A549 treated with CpdA at 1 μM for 4 hours (cell line): Measurements from ENCODE around the gene ROCK2. TPM values are rescaled to one million over a fixed set of nuclear protein-coding genes. Genes with fewer than 3 reads are reported as not detected.

Experiments used
- total RNA-seq: library from RNA; stranded (reverse); fragments of 200-300 nt; extraction: Qiagen RNA extraction; gene quantifications from 5 replicates; pipeline ENCODE4 v1.2.3, GENCODE V29; 2022; ENCODE audit warnings: low read depth

The ROCK2 gene
- 23.5 to 37.5 TPM (median 26.5 TPM) in 5 replicates for total RNA-seq

DNA sequence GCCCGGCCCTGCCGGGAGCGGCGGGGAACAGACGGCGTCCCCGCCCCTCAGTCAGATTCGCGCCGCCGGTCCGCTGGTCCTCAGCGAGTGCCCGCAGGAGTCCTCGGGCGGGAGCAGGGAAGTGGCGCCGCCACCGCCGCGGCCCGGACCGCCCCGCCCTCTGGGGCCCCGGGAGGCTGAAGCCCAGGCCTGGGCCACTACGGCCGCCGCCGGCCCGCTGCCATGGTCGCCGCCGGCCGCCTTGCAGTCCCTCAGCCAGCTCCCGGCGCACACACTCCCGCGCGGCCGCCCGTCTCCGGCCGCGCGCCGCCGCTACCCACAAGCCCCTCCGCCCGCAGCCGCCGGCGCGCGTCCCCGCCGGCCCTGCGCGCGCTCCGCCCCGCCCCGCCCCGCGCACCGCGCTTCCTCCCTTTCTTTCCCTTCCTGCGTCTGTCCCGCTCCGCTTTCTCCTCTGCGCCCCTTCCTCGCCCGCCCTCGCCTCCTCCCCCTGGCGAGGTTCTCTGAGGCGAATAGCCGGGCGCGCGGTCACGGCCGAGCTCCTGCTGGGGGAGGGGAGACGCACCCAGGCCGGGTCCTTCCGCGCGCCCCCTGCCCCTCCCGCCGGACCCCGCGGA, at the start of gene ROCK2:
TSS of gene ROCK2 (minus strand) at position 295 of the 614 bp plus-strand sequence. CDS start 500 bp downstream, outside the sequence.

DNA sequence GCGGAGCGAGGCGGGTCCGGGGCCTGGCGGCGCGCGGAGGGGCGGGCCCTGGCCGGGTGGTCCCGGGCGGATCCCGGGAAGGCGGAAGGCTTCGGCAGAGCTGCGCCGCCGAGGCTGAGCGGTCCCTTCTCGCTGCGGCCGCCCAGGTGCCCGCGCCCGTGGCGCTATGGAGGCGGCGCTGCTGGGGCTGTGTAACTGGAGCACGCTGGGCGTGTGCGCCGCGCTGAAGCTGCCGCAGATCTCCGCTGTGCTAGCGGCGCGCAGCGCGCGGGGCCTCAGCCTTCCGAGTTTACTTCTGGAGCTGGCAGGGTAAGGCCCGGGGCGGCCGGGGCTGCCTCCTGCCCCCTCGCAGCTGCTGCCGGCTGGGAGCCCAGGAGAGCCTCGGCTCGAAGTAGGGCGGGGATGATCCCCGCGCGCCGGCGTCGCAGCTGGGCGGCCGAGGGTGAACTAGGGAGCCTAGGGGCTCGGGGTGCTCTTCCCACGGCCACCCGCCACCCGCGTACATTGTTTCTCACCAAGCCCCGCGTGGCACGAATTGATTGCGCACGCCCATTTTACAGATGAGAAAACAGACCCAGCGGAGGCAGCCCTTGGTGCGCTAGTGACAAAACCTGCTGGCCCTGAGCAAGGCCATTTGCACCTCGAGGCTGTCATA, 188.9 kb downstream of the ROCK2 start, which contains the start of gene SLC66A3:
TSS of gene SLC66A3 (plus strand) at position 87 of the 655 bp plus-strand sequence. CDS start at position 167, 80 bp downstream.

Other genes starting within 250 kb of the ROCK2 start
- 32.7 to 39.3 TPM (median 36.6 TPM) in 5 replicates for gene SLC66A3, start 189.2 kb downstream of the ROCK2 start, total RNA-seq
- 27.9 to 32.0 TPM (median 29.0 TPM) in 5 replicates for gene E2F6, start 121.5 kb upstream of the ROCK2 start, total RNA-seq
- gene GREB1, start 189.4 kb upstream of the ROCK2 start, total RNA-seq: 2.4 to 3.1 TPM (median 2.6 TPM) in 5 replicates